Kasumi-1 (cell line): ENCODE results near the gene NAT14.

Experiments used
- DNase-seq, 2 experiments: peaks; one replicate each; lab custom pipeline; 2025; lab: John Stamatoyannopoulos, UW

NAT14 gene

GRCh38 chr19:55536366-55536765 lies 51.4 kb downstream of the NAT14 start:
- DNase-seq = no peak
